Natural killer cell treated with Interleukin-12 subunit alpha and Interleukin-12 subunit beta and Interleukin-15 and Interleukin-18, amount 100 ng/mL, for 72 hours (primary cell): ENCODE measurements around the gene CDCA7. TPM values are rescaled to one million over a fixed set of nuclear protein-coding genes. Genes with fewer than 3 reads are reported as not detected.
A peak's percentile ranks its signal among the peaks of the same experiment; 100 is the strongest.
"Not testable (repeated sequence)": the region's sequence is repeated elsewhere in the genome, so short reads cannot be mapped to it uniquely, and the experiment has no call there.

Source experiments
- ATAC-seq, 2 donors: fragments of 150-1000 bp; cut with Tn5 transposase in 1 of 2; sonication (Bioruptor Pico), chemical (Tn5 transposase) in 1 of 2; 2 replicates each; pipeline ENCODE4 v1.10.0; 2021
- DNase-seq: peaks from one replicate; pipeline ENCODE4 v3.0.0; 2022; ENCODE audit warnings: low spot score
- H3K27ac Mint-ChIP-seq, 2 donors: 1 replicate in 1 of 2; 2 replicates in 1 of 2; pipeline ENCODE4 v1.8.0; 2022; ENCODE audit warnings: mixed read lengths in 2 of 2, mild to moderate bottlenecking in 1 of 2, moderate library complexity in 1 of 2
- H3K27me3 Mint-ChIP-seq, 2 donors: 1 replicate in 1 of 2; 2 replicates in 1 of 2; pipeline ENCODE4 v1.8.0; 2022; ENCODE audit warnings: mixed read lengths in 2 of 2
- H3K36me3 Mint-ChIP-seq: one replicate; pipeline ENCODE4 v1.8.0; 2022; ENCODE audit warnings: mixed read lengths
- H3K4me1 Mint-ChIP-seq, 2 donors: 1 replicate in 1 of 2; 2 replicates in 1 of 2; pipeline ENCODE4 v1.8.0; 2022; ENCODE audit warnings: low read depth in 2 of 2, mixed read lengths in 2 of 2, mild to moderate bottlenecking in 1 of 2
- H3K4me3 Mint-ChIP-seq: one replicate; pipeline ENCODE4 v1.8.0; 2022; ENCODE audit warnings: mixed read lengths
- H3K9me3 Mint-ChIP-seq: 2 replicates; pipeline ENCODE4 v1.8.0; 2022; ENCODE audit warnings: mixed read lengths
- total RNA-seq, 2 donors: library from RNA; stranded (reverse); gene quantifications; one replicate each; pipeline ENCODE4 v1.2.3, GENCODE V29; 2022

Gene CDCA7
- 10 to 100 TPM; 19.0 to 55.4 TPM for total RNA-seq

GRCh38 chr2:173354582-173355131 is at the start of gene CDCA7:
Gene CDCA7, plus strand, starts transcription at chr2:173354872. Its CDS starts 92 bp downstream, at chr2:173354964.
- ATAC-seq (peak; percentile 77 to 81), DNase-seq (peak; percentile 70)
- H3K27me3 Mint-ChIP-seq: peaks cover 28 to 54% of the 10 kb centered on the region in 2 donors
- H3K27ac Mint-ChIP-seq: peak within 1 kb of the TSS; percentile 86 to 88
- peak within 1 kb of the TSS; percentile 96 for H3K4me3 Mint-ChIP-seq
- no peaks in the 10 kb centered on the region for H3K9me3 Mint-ChIP-seq
- H3K36me3 Mint-ChIP-seq: peaks cover 18% of the 10 kb centered on the region
- peaks cover 18 to 39% of the 10 kb centered on the region in 2 donors for H3K4me1 Mint-ChIP-seq

- DNase-seq (no peak), ATAC-seq (no peak)
- H3K27ac Mint-ChIP-seq: no peak overlapping the region
- H3K4me3 Mint-ChIP-seq: no peak overlapping the region
- peaks cover 3% of the 10 kb centered on the region for H3K9me3 Mint-ChIP-seq
- H3K27me3 Mint-ChIP-seq: peaks cover 0 to 8% of the 10 kb centered on the region in 2 donors
- H3K4me1 Mint-ChIP-seq: no peaks in the 10 kb centered on the region
- peaks cover 4% of the 10 kb centered on the region for H3K36me3 Mint-ChIP-seq
Observed at GRCh38 chr2:173305303-173305702, 49.4 kb upstream of the CDCA7 start.

- no peaks in the 10 kb centered on the region for H3K9me3 Mint-ChIP-seq
- H3K4me1 Mint-ChIP-seq: no peaks in the 10 kb centered on the region
- H3K4me3 Mint-ChIP-seq: no peak overlapping the region
- DNase-seq (no peak), ATAC-seq (no peak)
- peaks cover 0 to 6% of the 10 kb centered on the region in 2 donors for H3K27me3 Mint-ChIP-seq
- H3K36me3 Mint-ChIP-seq: no peaks in the 10 kb centered on the region
- H3K27ac Mint-ChIP-seq: no peak overlapping the region
Observed at GRCh38 chr2:173307293-173307692, 47.4 kb upstream of the CDCA7 start.

GRCh38 chr2:173309370-173309769 is 45.3 kb upstream of the CDCA7 start:
- not testable (repeated sequence) for H3K27ac Mint-ChIP-seq, ATAC-seq, H3K4me3 Mint-ChIP-seq, DNase-seq, H3K9me3 Mint-ChIP-seq, H3K36me3 Mint-ChIP-seq, H3K27me3 Mint-ChIP-seq, H3K4me1 Mint-ChIP-seq

- DNase-seq: no peak
- ATAC-seq: no peak
- H3K9me3 Mint-ChIP-seq: no peaks in the 10 kb centered on the region
- no peak overlapping the region for H3K4me3 Mint-ChIP-seq
- H3K27me3 Mint-ChIP-seq: peaks cover 0 to 2% of the 10 kb centered on the region in 2 donors
- H3K36me3 Mint-ChIP-seq: no peaks in the 10 kb centered on the region
- no peak overlapping the region for H3K27ac Mint-ChIP-seq
- no peaks in the 10 kb centered on the region for H3K4me1 Mint-ChIP-seq
Observed at GRCh38 chr2:173311844-173312606, 42.6 kb upstream of the CDCA7 start.

- Mint-ChIP-seq H3K4me1 (no peaks in the 10 kb centered on the region), H3K27ac (no peak overlapping the region), H3K36me3 (peaks cover 12% of the 10 kb centered on the region), H3K4me3 (no peak overlapping the region), H3K9me3 (no peaks in the 10 kb centered on the region), H3K27me3 (peaks cover 11 to 19% of the 10 kb centered on the region in 2 donors)
- ATAC-seq: no peak
- DNase-seq: no peak
Observed at GRCh38 chr2:173323371-173323770, 31.3 kb upstream of the CDCA7 start.

- peaks cover 18% of the 10 kb centered on the region for H3K36me3 Mint-ChIP-seq
- no peak overlapping the region for H3K27ac Mint-ChIP-seq
- H3K27me3 Mint-ChIP-seq: peaks cover 11 to 12% of the 10 kb centered on the region in 2 donors
- no peaks in the 10 kb centered on the region for H3K4me1 Mint-ChIP-seq
- no peak for ATAC-seq
- H3K9me3 Mint-ChIP-seq: peaks cover 4% of the 10 kb centered on the region
- no peak for DNase-seq
- no peak overlapping the region for H3K4me3 Mint-ChIP-seq
Observed at GRCh38 chr2:173326806-173327205, 27.9 kb upstream of the CDCA7 start.

GRCh38 chr2:173327421-173327820 is 27.3 kb upstream of the CDCA7 start:
- H3K27me3 Mint-ChIP-seq: peaks cover 11 to 12% of the 10 kb centered on the region in 2 donors
- peaks cover 19% of the 10 kb centered on the region for H3K36me3 Mint-ChIP-seq
- ATAC-seq: no peak
- no peak overlapping the region for H3K27ac Mint-ChIP-seq
- H3K4me1 Mint-ChIP-seq: no peaks in the 10 kb centered on the region
- DNase-seq: no peak
- no peak overlapping the region for H3K4me3 Mint-ChIP-seq
- peaks cover 4% of the 10 kb centered on the region for H3K9me3 Mint-ChIP-seq

- H3K27me3 Mint-ChIP-seq: peaks cover 0 to 15% of the 10 kb centered on the region in 2 donors
- H3K27ac Mint-ChIP-seq, DNase-seq, ATAC-seq, H3K4me3 Mint-ChIP-seq, H3K4me1 Mint-ChIP-seq: not testable (repeated sequence)
- H3K9me3 Mint-ChIP-seq: peaks cover 14% of the 10 kb centered on the region
- peaks cover 27% of the 10 kb centered on the region for H3K36me3 Mint-ChIP-seq
Observed at GRCh38 chr2:173333003-173333402, 21.7 kb upstream of the CDCA7 start.

GRCh38 chr2:173339807-173340206 is 14.9 kb upstream of the CDCA7 start:
- H3K36me3 Mint-ChIP-seq: peaks cover 2% of the 10 kb centered on the region

GRCh38 chr2:173343921-173344320 is 10.8 kb upstream of the CDCA7 start:
- H3K4me3 Mint-ChIP-seq: no peak overlapping the region
- H3K27me3 Mint-ChIP-seq: no peaks in the 10 kb centered on the region

More at GRCh38 chr2:173339807-173340206, 14.9 kb upstream of the CDCA7 start:
- peaks cover 0 to 4% of the 10 kb centered on the region in 2 donors for H3K27me3 Mint-ChIP-seq
- no peak for DNase-seq
- H3K4me1 Mint-ChIP-seq: no peaks in the 10 kb centered on the region
- no peak overlapping the region for H3K27ac Mint-ChIP-seq
- no peak for ATAC-seq
- peaks cover 4% of the 10 kb centered on the region for H3K9me3 Mint-ChIP-seq
- no peak overlapping the region for H3K4me3 Mint-ChIP-seq

GRCh38 chr2:173346035-173346434 is 8.6 kb upstream of the CDCA7 start:
- no peak overlapping the region for H3K27ac Mint-ChIP-seq
- peaks cover 8 to 13% of the 10 kb centered on the region in 2 donors for H3K27me3 Mint-ChIP-seq
- DNase-seq: no peak
- no peak for ATAC-seq
- H3K9me3 Mint-ChIP-seq: peaks cover 3% of the 10 kb centered on the region
- peaks cover 6% of the 10 kb centered on the region for H3K36me3 Mint-ChIP-seq
- no peak overlapping the region for H3K4me3 Mint-ChIP-seq
- H3K4me1 Mint-ChIP-seq: no peaks in the 10 kb centered on the region

More at GRCh38 chr2:173343921-173344320, 10.8 kb upstream of the CDCA7 start:
- Mint-ChIP-seq H3K36me3 (peaks cover 6% of the 10 kb centered on the region), H3K9me3 (peaks cover 3% of the 10 kb centered on the region), H3K27ac (no peak overlapping the region), H3K4me1 (no peaks in the 10 kb centered on the region)
- DNase-seq (no peak), ATAC-seq (no peak)

GRCh38 chr2:173347305-173348168 is 7.1 kb upstream of the CDCA7 start:
- Mint-ChIP-seq H3K4me1 (no peaks in the 10 kb centered on the region), H3K27ac (no peak overlapping the region), H3K9me3 (peaks cover 3% of the 10 kb centered on the region), H3K36me3 (peaks cover 6% of the 10 kb centered on the region), H3K27me3 (peaks cover 12 to 28% of the 10 kb centered on the region in 2 donors), H3K4me3 (no peak overlapping the region)
- ATAC-seq (no peak), DNase-seq (no peak)
